H4 (cell line): ENCODE measurements around the gene PRKAR1B. TPM values are rescaled to one million over a fixed set of nuclear protein-coding genes. Genes with fewer than 3 reads are reported as not detected.
"Not testable (repeated sequence)": the region's sequence is repeated elsewhere in the genome, so short reads cannot be mapped to it uniquely, and the experiment has no call there.

Experiments
- DNase-seq: peaks from one replicate; pipeline ENCODE4 v3.0.0-alpha.2; 2015; ENCODE audit warnings: low spot score
- total RNA-seq: library from RNA; depleted of rRNA; stranded (reverse); fragments of >200 nt; shearing (Covaris generic); gene quantifications from 2 replicates; pipeline ENCODE4 v1.2.3, GENCODE V29; 2014

PRKAR1B gene
- total RNA-seq, 1 experiment from 2014 or later = 40.5 TPM

GRCh38 chr7:556837-557557 lies 170.1 kb downstream of the PRKAR1B start:
- no peak for DNase-seq

- DNase-seq = no peak
These were observed 170.7 kb downstream of the PRKAR1B start for GRCh38 chr7:556291-556826.

- no peak for DNase-seq
These were observed 171.4 kb downstream of the PRKAR1B start for GRCh38 chr7:555551-556160.

GRCh38 chr7:553636-554111 lies 173.4 kb downstream of the PRKAR1B start:
- no peak for DNase-seq

- no peak for DNase-seq
These were observed 174.0 kb downstream of the PRKAR1B start for GRCh38 chr7:552868-553635.

- not testable (repeated sequence) for DNase-seq
These were observed 174.8 kb downstream of the PRKAR1B start for GRCh38 chr7:552151-552867.

GRCh38 chr7:551615-551970 lies 175.5 kb downstream of the PRKAR1B start:
- not testable (repeated sequence) for DNase-seq

GRCh38 chr7:550881-551614 lies 176.0 kb downstream of the PRKAR1B start:
- DNase-seq = no peak

GRCh38 chr7:549891-550625 lies 177.0 kb downstream of the PRKAR1B start:
- no peak for DNase-seq

- DNase-seq = no peak
These were observed 177.8 kb downstream of the PRKAR1B start for GRCh38 chr7:549066-549890.

- no peak for DNase-seq
These were observed 178.7 kb downstream of the PRKAR1B start for GRCh38 chr7:548401-548800.

GRCh38 chr7:545470-545869 lies 181.6 kb downstream of the PRKAR1B start:
- no peak for DNase-seq

- DNase-seq = no peak
These were observed 182.5 kb downstream of the PRKAR1B start for GRCh38 chr7:544338-545221.

GRCh38 chr7:543501-544337 lies 183.4 kb downstream of the PRKAR1B start:
- no peak for DNase-seq

- peak; percentile 90 for DNase-seq
These were observed 184.2 kb downstream of the PRKAR1B start for GRCh38 chr7:542713-543500.

- no peak for DNase-seq
These were observed 184.9 kb downstream of the PRKAR1B start for GRCh38 chr7:542131-542712.
